Neural progenitor cell (in vitro differentiated cells): Measurements from ENCODE around the gene WDR54.
"Not testable (repeated sequence)": the region's sequence is repeated elsewhere in the genome, so short reads cannot be mapped to it uniquely, and the experiment has no call there.

ENCODE experiments used
- EZH2 ChIP-seq: fragments of 200-600 bp; sonication (generic); IDR thresholded peaks from 2 replicates; pipeline ENCODE4 v1.6.1; 2017; ENCODE audit warnings: antibody characterized with exemption, mild to moderate bottlenecking, moderate library complexity
- EZH2phosphoT487 ChIP-seq: fragments of 200-600 bp; sonication (generic); IDR thresholded peaks from 2 replicates; pipeline ENCODE4 v1.6.1; 2017; ENCODE audit warnings: antibody characterized with exemption
- TF ChIP-seq, protein P1 (sequence below): fragments of 200-600 bp; sonication (generic); IDR thresholded peaks from 2 replicates; pipeline ENCODE4 v1.5.1; 2017; ENCODE audit warnings: antibody characterized with exemption, mild to moderate bottlenecking

- TF ChIP-seq, protein P1, sequence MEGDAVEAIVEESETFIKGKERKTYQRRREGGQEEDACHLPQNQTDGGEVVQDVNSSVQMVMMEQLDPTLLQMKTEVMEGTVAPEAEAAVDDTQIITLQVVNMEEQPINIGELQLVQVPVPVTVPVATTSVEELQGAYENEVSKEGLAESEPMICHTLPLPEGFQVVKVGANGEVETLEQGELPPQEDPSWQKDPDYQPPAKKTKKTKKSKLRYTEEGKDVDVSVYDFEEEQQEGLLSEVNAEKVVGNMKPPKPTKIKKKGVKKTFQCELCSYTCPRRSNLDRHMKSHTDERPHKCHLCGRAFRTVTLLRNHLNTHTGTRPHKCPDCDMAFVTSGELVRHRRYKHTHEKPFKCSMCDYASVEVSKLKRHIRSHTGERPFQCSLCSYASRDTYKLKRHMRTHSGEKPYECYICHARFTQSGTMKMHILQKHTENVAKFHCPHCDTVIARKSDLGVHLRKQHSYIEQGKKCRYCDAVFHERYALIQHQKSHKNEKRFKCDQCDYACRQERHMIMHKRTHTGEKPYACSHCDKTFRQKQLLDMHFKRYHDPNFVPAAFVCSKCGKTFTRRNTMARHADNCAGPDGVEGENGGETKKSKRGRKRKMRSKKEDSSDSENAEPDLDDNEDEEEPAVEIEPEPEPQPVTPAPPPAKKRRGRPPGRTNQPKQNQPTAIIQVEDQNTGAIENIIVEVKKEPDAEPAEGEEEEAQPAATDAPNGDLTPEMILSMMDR = not testable (repeated sequence)
- TF ChIP-seq EZH2, EZH2phosphoT487: not testable (repeated sequence)
These were observed 957 bp upstream of the WDR54 start for GRCh38 chr2:74420443-74421103.
